Measurements from ENCODE around the gene KATNAL1.
"Not testable (repeated sequence)": the region's sequence is repeated elsewhere in the genome, so short reads cannot be mapped to it uniquely, and the experiment has no call there.

The KATNAL1 gene

DNA sequence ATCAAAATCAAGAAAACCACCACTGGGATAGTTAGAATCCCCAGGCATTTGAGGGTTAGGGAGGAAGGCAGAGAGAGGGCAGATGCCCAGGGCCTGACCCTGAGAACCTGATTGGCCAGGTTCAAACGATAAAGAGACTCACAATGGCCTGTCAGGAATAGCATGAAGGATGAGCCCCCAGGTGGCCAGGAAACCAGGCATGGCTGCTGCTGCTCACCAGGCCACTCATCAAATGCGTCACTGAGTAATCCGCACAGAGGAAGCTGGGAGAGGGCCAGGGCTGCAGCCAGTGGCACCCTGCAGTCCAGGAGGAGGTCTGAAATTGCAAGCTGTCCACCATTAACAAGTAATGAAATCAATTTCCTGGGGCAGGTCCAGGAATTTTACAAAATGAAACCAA is 111.3 kb downstream of the KATNAL1 start:
- no peak for DNase-seq

DNA sequence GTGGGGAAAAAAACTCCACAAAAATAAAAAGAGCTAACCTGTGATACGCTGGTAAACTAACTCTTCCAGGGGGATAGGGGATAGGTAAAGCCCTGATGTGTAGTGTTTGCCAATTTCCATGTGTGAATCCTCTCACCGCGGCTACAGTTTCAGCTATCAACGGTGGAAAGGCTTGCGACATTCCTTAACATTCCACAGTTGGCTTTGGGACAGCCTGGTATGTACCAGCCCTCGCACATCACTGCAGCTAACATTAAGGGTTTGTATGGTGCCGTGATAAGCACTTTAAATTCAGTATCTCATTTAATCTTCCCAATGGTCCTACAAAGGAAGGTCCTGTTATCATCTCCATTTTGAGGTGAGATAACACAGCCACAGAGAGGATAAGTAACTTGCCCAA is 112.4 kb downstream of the KATNAL1 start:
- DNase-seq = no peak

DNA sequence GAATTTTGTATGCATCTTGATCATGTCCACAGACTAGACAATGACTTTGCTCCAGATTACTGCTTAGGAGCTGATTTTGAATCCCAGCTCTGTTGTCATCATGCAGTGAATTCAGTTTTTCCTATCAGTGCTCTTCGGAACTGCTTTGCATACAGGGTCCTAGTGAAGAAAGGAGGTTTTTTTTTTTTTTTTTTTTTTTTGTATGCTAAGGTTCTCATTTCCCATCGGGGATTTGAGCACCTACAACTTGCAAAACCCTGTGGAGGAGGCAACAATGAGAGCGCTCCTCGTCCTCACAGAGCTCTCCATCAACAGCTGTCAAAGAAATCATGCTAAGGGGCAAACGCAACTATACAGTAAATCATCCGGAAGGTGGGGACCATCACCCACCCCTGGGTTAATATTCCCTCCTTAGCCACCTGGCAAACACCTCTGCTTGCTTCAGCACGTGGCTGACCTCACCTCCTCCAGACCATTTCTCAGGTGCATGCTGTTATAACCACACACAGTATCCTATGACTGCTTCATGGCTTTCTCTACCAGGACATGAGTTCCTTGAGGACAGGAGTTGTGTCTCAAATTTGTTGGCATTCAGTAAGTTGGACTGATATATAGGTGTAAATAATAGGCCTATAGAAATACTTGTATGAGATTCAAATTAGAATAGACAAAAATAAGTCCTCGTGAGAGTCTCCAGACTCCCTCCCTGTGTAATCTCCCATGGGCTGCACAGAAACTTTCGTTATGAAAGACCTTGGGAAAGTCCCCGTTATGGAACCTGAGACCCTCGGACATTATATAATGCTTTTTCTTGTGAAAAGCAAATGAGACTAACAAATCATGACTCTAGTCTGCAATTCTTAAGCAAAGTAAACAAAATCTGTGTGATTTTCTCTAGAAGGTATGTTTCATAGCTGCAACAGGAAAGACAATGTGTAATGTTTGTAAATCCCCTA is 113.8 kb downstream of the KATNAL1 start:
- no peak for DNase-seq

DNA sequence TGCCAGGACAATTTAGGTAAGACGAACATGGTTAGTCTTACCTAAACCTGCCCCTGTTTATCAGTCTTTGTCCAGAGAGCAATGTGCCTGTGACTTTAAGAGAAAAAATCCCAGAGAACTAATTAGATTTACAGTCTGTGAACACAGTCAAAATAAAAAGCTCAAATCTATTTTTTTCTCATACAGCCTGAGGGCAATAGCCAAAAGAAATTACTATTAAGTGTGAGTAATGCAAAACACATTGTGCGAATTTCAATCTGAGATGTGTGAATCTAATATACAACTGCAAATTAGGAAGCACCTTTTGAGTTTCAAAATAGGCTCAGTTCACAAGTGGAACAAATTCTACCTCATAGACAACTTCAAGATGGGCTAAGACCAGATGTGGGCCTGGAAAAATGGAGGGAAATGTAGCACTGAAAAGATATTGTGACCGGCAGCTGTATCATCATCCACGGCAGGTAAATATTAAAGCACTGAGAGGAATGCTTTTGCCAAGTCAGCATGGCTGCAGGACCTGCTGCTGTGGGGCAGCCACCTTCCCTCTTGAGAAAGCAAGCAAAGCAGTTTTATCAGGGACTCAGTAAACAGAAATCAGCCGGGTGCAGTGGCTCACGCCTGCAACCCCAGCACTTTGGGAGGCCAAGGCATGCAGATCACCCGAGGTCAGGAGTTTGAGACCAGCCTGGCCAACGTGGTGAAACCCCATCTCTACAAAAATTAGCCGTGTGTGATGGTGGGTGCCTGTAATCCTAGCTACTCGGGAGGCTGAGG is 114.8 kb downstream of the KATNAL1 start:
- DNase-seq = no peak

DNA sequence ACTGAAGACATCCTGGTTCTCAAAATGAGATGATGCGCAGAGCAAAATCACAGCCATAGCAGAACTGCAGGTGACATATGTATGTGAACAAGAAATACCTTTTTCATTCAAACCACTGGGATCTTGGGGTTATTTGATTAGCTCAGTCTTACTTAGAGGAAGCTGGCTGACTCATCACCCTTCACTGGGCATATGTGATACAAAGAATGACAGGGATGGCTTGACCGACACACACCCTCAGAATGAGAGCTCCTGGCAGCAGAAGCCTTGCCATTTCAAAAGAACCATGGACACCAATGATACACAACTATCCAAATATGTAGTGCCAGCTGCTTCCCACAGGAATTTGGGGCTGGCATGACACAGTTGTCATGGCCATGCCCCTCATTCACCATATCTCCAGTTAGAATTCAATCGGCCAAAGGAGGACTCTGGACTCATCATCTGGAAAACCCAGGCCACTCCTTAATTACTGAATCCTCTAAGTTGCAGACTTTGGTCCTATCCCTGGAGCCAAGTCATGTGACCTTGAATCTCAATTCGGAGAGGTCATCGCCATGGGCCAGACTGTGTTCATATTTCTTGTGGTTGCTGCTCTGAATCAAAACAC is 115.8 kb downstream of the KATNAL1 start:
- no peak for DNase-seq

DNA sequence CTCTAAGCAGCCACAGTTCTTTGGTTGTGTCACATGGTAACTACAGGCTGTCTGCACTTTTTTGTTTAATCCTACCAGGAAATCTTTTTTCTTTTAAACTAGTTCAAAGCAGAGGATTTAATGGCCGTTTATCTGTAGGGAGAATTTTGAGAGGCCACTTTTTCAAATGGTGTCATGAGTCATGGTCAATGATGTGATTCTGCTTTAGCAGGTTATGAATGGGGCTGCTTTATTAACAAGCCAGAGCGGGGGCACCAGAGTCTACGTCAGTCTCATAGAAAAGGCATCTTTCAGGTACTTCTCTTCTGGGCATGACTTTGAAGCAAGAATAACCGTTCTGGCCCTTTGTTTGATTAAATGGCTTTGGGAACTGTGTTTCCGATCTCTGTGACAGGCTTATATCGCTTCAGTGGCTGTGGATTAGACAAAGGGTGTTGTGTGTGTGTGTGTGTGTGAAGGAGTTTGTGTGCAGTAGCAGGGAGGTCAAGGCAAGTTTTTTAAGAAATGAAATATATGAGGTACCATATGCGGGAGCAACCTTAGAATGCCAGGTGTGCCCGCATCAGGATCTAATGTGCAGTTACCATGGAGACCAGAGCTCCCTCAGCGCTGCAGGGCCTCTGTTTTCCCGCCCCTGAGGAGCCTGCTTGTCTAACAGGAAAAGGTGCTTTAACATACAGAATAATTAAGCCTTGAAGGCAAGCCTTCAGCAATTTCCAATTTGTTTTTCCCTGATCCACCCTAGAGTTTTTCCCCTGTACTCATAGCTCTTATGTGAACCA is 120.5 kb downstream of the KATNAL1 start:
- peak; percentile 76 for DNase-seq

DNA sequence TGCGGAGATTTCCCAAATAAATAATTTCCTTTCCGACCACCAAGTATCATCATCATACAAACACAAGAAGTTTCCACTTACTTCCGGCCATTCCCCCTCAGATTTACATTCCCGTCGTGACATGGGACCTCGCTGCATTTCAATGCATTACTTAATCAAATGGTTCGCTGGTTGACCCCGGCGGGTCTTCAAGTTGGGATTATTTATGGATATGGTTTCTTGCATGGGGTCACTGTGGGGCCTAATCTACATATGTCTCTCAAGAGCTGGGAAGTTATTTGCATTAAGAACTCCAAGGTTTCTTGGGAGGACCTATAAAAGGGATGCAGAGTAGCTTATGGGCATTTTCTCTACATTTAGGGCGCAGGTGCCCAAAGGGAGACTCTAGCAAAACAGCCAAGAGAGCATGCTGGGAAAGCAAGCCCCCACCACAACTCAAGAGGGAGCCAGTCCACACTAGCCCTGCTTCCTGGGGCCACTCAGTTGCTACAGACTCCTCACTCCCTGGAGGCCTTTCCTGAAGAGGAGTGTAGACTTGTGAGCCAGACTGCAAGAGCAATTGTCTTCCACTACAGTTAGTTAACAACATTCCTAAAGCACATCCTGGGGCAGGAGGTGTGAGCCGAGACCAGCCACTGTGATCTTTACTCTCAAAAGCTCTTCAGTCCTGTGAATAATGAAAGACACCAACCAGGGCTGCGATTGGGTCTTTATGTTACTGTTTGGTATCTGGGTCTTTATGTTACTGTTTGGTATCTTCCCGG is 125.3 kb downstream of the KATNAL1 start:
- no peak for DNase-seq

DNA sequence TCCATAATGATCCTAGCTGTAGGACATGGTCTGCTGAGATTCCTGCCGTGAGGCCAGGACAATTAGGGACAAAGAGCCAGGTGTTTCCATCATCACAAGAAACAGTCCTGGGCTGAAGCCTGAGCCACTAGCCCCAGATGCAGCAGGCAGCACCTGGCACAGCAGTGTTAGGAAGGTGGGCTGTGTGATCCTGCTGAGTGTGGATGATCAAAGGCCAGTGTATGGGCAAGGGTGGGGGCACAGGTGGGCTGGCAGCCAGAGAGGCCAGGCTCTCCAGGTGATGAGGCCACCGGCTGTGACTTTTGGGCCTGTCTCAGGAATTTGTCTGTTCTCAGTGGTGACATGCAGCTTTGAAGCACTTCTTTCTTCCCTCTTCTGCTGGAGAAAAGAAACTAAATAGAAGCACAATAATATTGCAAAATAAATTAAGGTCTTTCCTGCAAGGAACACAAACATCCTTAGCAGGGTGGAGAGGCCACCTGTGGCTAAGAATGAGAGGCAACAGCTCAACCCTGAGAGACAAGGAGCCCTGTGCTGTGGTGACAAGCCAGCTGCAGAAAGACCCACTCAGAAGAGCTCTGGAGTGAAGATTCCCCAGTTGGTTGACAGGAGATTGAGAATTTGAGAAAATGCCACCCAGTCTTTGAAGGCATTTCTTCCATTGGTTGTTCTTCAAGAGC is 127.6 kb downstream of the KATNAL1 start:
- DNase-seq = no peak

DNA sequence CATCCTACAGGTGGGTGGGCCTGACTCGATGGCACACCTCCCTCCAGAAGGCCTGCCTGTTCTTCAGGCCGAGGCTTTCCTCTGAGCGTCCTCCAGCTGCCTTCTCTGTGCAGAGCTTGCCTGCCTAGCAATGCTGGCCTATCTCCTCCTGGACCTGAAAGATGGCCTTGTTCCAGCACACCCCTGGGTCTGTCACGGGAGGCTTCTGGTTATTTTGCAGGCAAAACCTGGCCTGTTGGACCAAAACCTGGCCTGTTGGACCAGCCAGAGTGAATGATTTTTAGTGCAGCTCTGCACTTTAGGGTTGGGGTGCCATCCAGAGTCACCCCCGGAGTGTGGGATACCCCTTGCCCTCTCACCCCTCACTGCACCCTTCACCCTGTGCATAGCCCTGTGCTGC is 128.4 kb downstream of the KATNAL1 start:
- no peak for DNase-seq

DNA sequence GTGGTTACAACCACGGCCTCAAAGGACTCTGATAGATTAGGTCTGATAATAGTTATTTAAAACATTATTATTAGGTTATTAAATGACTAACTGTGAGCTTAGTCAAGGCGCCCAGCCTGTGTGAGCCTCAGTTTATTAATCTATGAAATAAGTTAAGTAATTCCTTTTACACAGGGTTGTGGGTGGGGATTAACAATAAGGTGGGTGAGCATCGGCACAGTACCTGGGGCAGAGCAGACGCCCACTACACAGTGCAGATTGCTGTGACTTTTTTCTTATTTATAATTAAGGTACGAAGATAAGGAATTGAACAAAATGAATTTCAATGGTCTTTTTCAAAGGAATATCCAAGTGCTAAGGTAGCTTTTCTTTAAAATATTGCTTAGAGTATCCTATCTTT is 132.2 kb downstream of the KATNAL1 start:
- DNase-seq = no peak

DNA sequence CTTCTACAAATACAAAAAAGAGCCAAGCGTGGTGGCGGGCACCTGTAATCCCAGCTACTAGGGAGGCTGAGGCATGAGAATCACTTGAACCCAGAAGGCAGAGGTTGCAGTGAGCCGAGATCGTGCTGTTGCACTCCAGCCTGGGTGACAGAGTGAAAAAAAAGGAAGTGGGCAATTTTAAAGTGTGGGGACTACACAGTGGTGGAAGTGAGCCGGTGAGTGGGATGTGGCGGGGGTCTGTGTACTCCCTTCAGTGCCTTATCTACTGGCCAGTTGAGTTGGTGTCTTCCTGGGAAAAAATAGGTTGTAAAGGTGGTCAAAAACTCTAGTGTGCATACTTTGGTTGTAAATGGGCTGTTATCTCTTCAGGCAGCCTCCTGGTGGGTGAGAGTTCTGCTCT is 133.1 kb downstream of the KATNAL1 start:
- DNase-seq = not testable (repeated sequence)

DNA sequence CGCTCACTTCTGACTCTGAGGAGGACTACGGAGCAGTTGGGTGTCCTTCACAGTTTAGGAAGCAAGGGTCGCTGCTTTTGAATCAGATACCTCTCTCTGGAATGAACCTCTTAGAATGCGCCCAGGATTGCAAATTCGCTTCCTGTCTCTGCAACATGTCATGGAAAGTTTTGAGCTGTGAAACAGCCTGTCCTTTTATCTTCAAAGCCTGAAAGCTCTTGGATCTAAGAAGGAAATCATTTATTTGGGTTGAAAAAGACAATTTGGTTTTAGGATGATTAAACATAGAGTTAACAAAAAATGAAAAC is 134.1 kb downstream of the KATNAL1 start:
- no peak for DNase-seq

DNA sequence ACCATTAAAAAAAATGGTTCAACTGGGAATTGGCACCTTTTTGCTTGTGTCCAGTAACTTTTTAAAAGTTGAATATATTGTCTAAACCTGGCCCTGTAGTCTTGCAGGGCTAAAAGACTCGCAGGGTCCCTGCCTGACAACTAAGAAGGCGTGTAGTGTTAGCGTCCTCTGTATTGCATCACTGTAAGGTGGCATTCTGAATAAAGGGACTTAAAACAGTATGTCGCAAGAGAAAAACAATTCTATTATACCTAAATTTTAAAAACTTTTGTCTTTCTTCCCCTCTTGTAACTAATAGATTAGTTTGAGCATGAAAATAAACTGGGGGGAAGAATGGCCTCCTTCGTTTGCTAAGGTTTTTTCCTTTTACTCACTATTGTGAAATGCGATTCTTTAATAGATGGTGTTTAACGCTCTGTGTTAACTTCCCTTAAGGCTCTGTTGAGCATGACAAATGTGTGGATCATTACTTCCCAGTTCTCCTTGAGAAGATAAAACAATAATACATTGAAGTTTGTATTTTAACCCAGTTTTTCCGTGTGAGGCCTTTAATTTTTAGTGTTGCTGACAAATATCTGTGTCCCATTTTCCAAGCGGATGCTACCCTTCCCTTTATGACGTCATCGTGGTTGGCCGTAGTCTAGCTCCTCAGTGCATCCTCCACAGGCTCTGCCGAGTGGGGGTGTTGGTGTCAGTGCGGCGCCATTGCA is 134.6 kb downstream of the KATNAL1 start:
- no peak for DNase-seq

DNA sequence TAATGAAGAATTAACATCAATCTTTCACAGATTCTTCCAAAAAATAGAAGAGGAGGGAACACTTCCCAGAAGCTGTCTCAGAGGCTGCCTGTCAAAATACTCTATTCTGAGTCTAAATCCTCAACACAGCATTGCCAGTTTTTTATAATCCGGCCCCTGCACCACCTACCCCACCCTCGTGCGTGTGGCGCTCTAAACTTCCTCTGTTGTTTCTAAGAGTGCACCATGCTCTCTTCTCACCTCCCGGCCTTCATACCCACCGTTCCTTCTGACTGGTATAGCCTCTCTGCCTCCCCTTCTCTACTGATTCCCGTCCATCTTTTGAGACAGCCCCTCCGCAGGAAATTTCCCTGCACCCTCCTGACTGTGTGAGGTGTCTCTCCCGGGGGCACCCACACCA is 136.8 kb downstream of the KATNAL1 start:
- no peak for DNase-seq

DNA sequence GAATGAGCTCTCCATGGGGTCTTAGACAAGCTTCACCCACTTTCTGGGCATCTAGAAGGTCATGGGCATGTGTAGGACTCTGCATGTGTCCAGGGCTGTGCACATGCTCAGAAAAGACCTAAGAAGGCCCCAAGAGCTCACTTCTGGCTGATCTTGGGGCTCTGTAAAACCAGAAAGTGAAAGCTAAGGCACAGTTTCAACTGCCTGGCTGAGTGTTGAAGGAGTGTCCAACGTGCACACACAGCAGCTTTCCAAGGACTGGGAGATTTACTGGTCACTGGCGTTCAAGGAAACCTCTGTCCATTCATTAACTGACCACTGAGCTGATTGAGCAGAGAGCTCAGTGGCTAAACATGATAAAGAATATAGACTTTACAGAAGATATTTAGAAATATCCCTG is 137.9 kb downstream of the KATNAL1 start:
- no peak for DNase-seq

DNA sequence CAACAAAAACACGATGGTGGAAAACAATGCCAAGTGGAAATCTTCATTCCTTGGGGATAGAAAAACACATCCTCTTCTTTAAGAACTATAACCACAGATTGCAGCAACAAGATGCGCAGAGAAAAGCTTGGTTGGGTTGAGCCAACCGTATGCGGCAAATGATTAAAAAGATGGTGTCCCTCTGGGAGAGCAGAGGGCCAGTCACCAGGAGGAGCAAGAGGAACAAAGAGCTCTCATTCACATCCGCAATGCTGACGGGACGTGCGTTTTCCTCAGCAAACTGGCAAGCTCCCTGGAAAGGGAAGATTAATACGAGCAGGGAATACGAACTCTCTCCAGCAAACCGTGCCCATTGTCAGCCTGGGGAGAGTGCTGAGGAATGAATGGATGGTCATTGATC is 141.6 kb downstream of the KATNAL1 start:
- no peak for DNase-seq

DNA sequence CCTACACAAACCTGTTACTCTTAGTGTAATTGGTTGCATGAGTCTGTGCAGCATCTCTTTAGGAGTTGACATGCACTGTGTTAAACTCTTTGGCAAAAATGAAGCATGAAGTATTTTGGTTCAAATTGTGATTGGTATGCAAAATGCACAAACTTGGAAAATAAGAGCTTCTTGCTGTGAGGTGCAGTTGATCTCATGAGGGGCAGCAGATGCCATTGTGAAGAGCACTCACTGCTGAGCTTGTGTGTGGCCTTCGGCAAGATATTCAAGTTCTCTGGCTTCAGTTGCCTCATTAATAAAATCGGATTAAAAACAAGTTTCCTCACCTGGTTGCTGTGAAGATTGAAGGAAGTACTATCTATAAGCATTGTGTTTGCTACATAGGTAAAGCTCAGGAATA is 142.3 kb downstream of the KATNAL1 start:
- DNase-seq = no peak

DNA sequence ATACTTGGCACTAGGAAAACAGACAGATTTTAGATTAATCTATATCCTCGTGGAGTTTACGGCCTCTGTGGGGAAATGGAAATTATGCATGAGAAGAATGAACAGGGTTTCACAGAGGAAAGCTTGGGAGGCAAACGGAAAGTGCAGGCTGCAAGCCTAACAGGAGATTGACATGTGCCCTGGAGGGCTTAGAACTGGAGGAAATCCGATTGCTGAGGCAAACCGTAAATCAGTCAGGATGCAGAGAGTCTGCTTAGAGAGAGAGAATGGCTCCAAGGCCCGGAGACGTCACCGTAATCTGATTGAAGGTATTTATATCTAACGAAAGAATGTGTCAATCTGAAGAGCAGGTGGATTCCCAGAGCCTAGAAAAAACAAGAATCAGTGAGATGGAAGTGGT is 143.2 kb downstream of the KATNAL1 start:
- DNase-seq = no peak

DNA sequence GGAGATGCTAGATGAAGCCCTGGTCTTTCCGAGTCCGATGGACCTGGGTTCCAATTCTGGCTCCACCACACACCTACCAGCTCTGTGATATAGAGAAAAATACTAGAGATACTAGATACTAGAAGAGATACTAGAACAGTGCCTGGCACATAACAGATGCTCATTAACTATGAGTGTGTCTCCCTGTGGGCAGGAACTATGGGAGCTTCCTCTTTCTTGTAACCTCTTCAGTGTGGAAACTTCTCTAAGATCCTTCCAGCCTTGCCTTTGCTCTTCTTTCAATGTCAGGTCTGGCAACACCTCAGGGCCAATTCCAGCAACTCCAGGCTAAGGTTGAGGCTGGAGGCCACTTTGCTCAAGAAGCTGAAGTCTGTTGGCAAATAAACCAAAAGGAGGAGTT is 143.9 kb downstream of the KATNAL1 start:
- no peak for DNase-seq

DNA sequence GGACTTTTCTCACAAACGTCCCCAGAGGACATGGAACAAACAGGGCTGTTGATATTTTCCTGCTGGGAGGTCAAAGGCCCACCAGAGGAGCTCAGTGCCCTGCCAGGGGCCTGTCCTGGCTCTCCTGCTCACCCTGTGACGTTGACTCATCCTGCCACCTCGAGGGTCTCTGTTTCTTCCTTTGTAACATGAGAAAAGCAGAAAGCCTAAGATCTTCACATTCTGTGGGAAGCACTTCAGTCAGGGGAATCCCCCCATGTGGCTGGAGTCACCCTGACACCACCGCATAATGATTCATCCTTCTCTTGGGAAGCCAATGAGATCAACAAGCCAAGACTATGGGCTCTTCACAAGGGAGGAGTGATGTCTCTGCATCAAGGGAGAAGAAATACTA is 147.9 kb downstream of the KATNAL1 start:
- no peak for DNase-seq
